ENCODE results near the gene DLX5.

The DLX5 gene

GRCh38 chr7:96995406-96996110 is 29.1 kb downstream of the DLX5 start:
- H2AFZ ChIP-seq (ENCODE audit: low read length, unreplicated experiment) = no peak overlapping the region
- H3K36me3 ChIP-seq (ENCODE audit: insufficient read depth, low read length) = no peaks in the 10 kb centered on the region
- H3K27me3 ChIP-seq (ENCODE audit: insufficient read depth, low read length) = peaks cover 5% of the 10 kb centered on the region; the same call in 1 of the 2 replicates
- no peaks in the 10 kb centered on the region for H3K79me2 ChIP-seq (ENCODE audit: control insufficient read depth, insufficient read depth, low read length, unreplicated experiment)
- H3K4me3 ChIP-seq (ENCODE audit: low read depth, low read length) = no peak overlapping the region
- no peak overlapping the region for H3K27ac ChIP-seq (ENCODE audit: low read depth, low read length)
- H3K4me1 ChIP-seq (ENCODE audit: control insufficient read depth, insufficient read depth, low read length, unreplicated experiment) = no peaks in the 10 kb centered on the region

GRCh38 chr7:96993980-96994379 is 30.7 kb downstream of the DLX5 start:
- no peaks in the 10 kb centered on the region for H3K4me1 ChIP-seq (ENCODE audit: control insufficient read depth, insufficient read depth, low read length, unreplicated experiment)
- no peak overlapping the region for H2AFZ ChIP-seq (ENCODE audit: low read length, unreplicated experiment)
- H3K4me3 ChIP-seq (ENCODE audit: low read depth, low read length) = no peak overlapping the region
- peaks cover 5% of the 10 kb centered on the region; the same call in 1 of the 2 replicates for H3K27me3 ChIP-seq (ENCODE audit: insufficient read depth, low read length)
- H3K36me3 ChIP-seq (ENCODE audit: insufficient read depth, low read length) = no peaks in the 10 kb centered on the region
- no peak overlapping the region for H3K27ac ChIP-seq (ENCODE audit: low read depth, low read length)
- H3K79me2 ChIP-seq (ENCODE audit: control insufficient read depth, insufficient read depth, low read length, unreplicated experiment) = no peaks in the 10 kb centered on the region

GRCh38 chr7:96993094-96993865 is 31.4 kb downstream of the DLX5 start:
- Histone ChIP-seq H3K4me3 (ENCODE audit: low read depth, low read length) (no peak overlapping the region), H2AFZ (ENCODE audit: low read length, unreplicated experiment) (no peak overlapping the region), H3K27me3 (ENCODE audit: insufficient read depth, low read length) (peaks cover 5% of the 10 kb centered on the region; the same call in 1 of the 2 replicates)

GRCh38 chr7:96992192-96993005 is 32.2 kb downstream of the DLX5 start:
- Histone ChIP-seq H3K79me2 (ENCODE audit: control insufficient read depth, insufficient read depth, low read length, unreplicated experiment) (no peaks in the 10 kb centered on the region), H3K27me3 (ENCODE audit: insufficient read depth, low read length) (peaks cover 5% of the 10 kb centered on the region; the same call in 1 of the 2 replicates), H3K4me3 (ENCODE audit: low read depth, low read length) (no peak overlapping the region), H3K27ac (ENCODE audit: low read depth, low read length) (no peak overlapping the region), H3K36me3 (ENCODE audit: insufficient read depth, low read length) (no peaks in the 10 kb centered on the region), H3K4me1 (ENCODE audit: control insufficient read depth, insufficient read depth, low read length, unreplicated experiment) (no peaks in the 10 kb centered on the region), H2AFZ (ENCODE audit: low read length, unreplicated experiment) (no peak overlapping the region)

More at GRCh38 chr7:96993094-96993865, 31.4 kb downstream of the DLX5 start:
- Histone ChIP-seq H3K79me2 (ENCODE audit: control insufficient read depth, insufficient read depth, low read length, unreplicated experiment) (no peaks in the 10 kb centered on the region), H3K4me1 (ENCODE audit: control insufficient read depth, insufficient read depth, low read length, unreplicated experiment) (no peaks in the 10 kb centered on the region), H3K36me3 (ENCODE audit: insufficient read depth, low read length) (no peaks in the 10 kb centered on the region), H3K27ac (ENCODE audit: low read depth, low read length) (no peak overlapping the region)

GRCh38 chr7:96991546-96992191 is 33.0 kb downstream of the DLX5 start:
- Histone ChIP-seq H3K4me1 (ENCODE audit: control insufficient read depth, insufficient read depth, low read length, unreplicated experiment) (no peaks in the 10 kb centered on the region), H3K27ac (ENCODE audit: low read depth, low read length) (no peak overlapping the region), H2AFZ (ENCODE audit: low read length, unreplicated experiment) (no peak overlapping the region), H3K4me3 (ENCODE audit: low read depth, low read length) (no peak overlapping the region), H3K27me3 (ENCODE audit: insufficient read depth, low read length) (peaks cover 5% of the 10 kb centered on the region; the same call in 1 of the 2 replicates), H3K79me2 (ENCODE audit: control insufficient read depth, insufficient read depth, low read length, unreplicated experiment) (no peaks in the 10 kb centered on the region), H3K36me3 (ENCODE audit: insufficient read depth, low read length) (no peaks in the 10 kb centered on the region)

GRCh38 chr7:96989859-96990317 is 34.7 kb downstream of the DLX5 start:
- Histone ChIP-seq H3K79me2 (ENCODE audit: control insufficient read depth, insufficient read depth, low read length, unreplicated experiment) (no peaks in the 10 kb centered on the region), H3K4me1 (ENCODE audit: control insufficient read depth, insufficient read depth, low read length, unreplicated experiment) (no peaks in the 10 kb centered on the region), H3K27me3 (ENCODE audit: insufficient read depth, low read length) (no peaks in the 10 kb centered on the region), H3K4me3 (ENCODE audit: low read depth, low read length) (no peak overlapping the region), H2AFZ (ENCODE audit: low read length, unreplicated experiment) (no peak overlapping the region), H3K27ac (ENCODE audit: low read depth, low read length) (no peak overlapping the region), H3K36me3 (ENCODE audit: insufficient read depth, low read length) (no peaks in the 10 kb centered on the region)

GRCh38 chr7:96989241-96989858 is 35.3 kb downstream of the DLX5 start:
- H3K4me3 ChIP-seq (ENCODE audit: low read depth, low read length) = no peak overlapping the region
- H3K4me1 ChIP-seq (ENCODE audit: control insufficient read depth, insufficient read depth, low read length, unreplicated experiment) = no peaks in the 10 kb centered on the region
- no peaks in the 10 kb centered on the region for H3K36me3 ChIP-seq (ENCODE audit: insufficient read depth, low read length)
- no peak overlapping the region for H2AFZ ChIP-seq (ENCODE audit: low read length, unreplicated experiment)
- H3K79me2 ChIP-seq (ENCODE audit: control insufficient read depth, insufficient read depth, low read length, unreplicated experiment) = no peaks in the 10 kb centered on the region
- no peaks in the 10 kb centered on the region for H3K27me3 ChIP-seq (ENCODE audit: insufficient read depth, low read length)
- H3K27ac ChIP-seq (ENCODE audit: low read depth, low read length) = no peak overlapping the region

GRCh38 chr7:96987719-96988118 is 36.9 kb downstream of the DLX5 start:
- no peak overlapping the region for H2AFZ ChIP-seq (ENCODE audit: low read length, unreplicated experiment)
- H3K79me2 ChIP-seq (ENCODE audit: control insufficient read depth, insufficient read depth, low read length, unreplicated experiment) = no peaks in the 10 kb centered on the region
- H3K36me3 ChIP-seq (ENCODE audit: insufficient read depth, low read length) = no peaks in the 10 kb centered on the region
- no peaks in the 10 kb centered on the region for H3K4me1 ChIP-seq (ENCODE audit: control insufficient read depth, insufficient read depth, low read length, unreplicated experiment)
- no peak overlapping the region for H3K27ac ChIP-seq (ENCODE audit: low read depth, low read length)
- no peak overlapping the region for H3K4me3 ChIP-seq (ENCODE audit: low read depth, low read length)
- no peaks in the 10 kb centered on the region for H3K27me3 ChIP-seq (ENCODE audit: insufficient read depth, low read length)

GRCh38 chr7:96986901-96987300 is 37.7 kb downstream of the DLX5 start:
- no peak overlapping the region for H3K27ac ChIP-seq (ENCODE audit: low read depth, low read length)
- no peaks in the 10 kb centered on the region for H3K36me3 ChIP-seq (ENCODE audit: insufficient read depth, low read length)
- H3K4me1 ChIP-seq (ENCODE audit: control insufficient read depth, insufficient read depth, low read length, unreplicated experiment) = no peaks in the 10 kb centered on the region
- H3K4me3 ChIP-seq (ENCODE audit: low read depth, low read length) = no peak overlapping the region
- H3K79me2 ChIP-seq (ENCODE audit: control insufficient read depth, insufficient read depth, low read length, unreplicated experiment) = no peaks in the 10 kb centered on the region
- no peak overlapping the region for H2AFZ ChIP-seq (ENCODE audit: low read length, unreplicated experiment)
- H3K27me3 ChIP-seq (ENCODE audit: insufficient read depth, low read length) = no peaks in the 10 kb centered on the region

- Histone ChIP-seq H3K4me1 (ENCODE audit: control insufficient read depth, insufficient read depth, low read length, unreplicated experiment) (no peaks in the 10 kb centered on the region), H2AFZ (ENCODE audit: low read length, unreplicated experiment) (no peak overlapping the region), H3K27me3 (ENCODE audit: insufficient read depth, low read length) (no peaks in the 10 kb centered on the region), H3K36me3 (ENCODE audit: insufficient read depth, low read length) (no peaks in the 10 kb centered on the region), H3K79me2 (ENCODE audit: control insufficient read depth, insufficient read depth, low read length, unreplicated experiment) (no peaks in the 10 kb centered on the region), H3K4me3 (ENCODE audit: low read depth, low read length) (no peak overlapping the region), H3K27ac (ENCODE audit: low read depth, low read length) (no peak overlapping the region)
These were observed 38.6 kb downstream of the DLX5 start for GRCh38 chr7:96985992-96986391.

Data from ACC112 (cell line).